MM.1S (cell line): Measurements from ENCODE around the gene TARBP1.

ENCODE experiments used
- EZH2 ChIP-seq: fragments of 300-600 bp; sonication (generic); optimal IDR thresholded peaks from 2 replicates; pipeline ENCODE3; 2017; ENCODE audit warnings: low read depth, mild to moderate bottlenecking, antibody characterized with exemption, low read length, mixed read lengths
- TF ChIP-seq, protein P1 (sequence below): fragments of 300-600 bp; sonication (generic); IDR thresholded peaks from 2 replicates; pipeline ENCODE4 v1.5.1; 2016; ENCODE audit warnings: antibody characterized with exemption, low read length, mixed read lengths

DNA sequence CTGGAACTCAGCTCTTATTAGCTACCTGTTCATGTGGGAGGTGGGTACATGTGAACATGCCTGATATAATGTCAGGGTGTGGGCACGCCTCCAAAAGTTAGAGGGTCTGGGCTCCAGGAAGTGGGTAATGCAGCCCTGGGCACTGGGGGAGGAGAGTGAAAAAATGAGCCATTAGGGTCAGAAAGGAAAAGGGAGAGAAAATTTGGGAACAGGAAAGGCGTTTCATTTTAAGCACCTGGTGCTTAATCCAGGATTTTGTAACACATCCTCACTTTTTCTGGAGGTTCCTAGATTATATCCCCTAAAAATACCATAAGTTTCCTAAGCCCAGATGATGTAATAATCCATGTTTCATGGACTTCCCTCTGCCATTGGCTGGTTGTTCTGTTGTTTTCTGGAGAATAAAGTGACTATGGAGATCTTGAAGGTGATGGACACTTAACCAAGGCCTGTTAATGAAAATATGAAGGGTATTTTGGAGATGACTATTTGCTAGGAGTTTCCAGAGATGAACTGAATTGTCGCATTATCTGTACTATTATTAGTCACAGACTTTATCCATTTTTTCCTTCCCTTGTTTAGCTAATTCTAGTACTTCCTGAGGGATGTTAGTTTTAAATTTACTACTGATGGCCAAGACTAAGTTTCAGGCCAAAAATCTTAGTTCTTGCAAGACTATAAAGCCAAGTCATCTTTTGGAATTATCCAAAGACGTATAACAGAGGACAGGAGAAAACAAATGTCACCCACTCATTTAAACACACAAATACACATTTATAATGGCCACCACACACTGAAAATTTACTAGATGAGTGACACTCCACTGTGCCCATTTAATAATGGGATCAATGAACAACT lies 24.4 kb upstream of the TARBP1 start:
- no peak for TF ChIP-seq EZH2
- TF ChIP-seq, protein P1, sequence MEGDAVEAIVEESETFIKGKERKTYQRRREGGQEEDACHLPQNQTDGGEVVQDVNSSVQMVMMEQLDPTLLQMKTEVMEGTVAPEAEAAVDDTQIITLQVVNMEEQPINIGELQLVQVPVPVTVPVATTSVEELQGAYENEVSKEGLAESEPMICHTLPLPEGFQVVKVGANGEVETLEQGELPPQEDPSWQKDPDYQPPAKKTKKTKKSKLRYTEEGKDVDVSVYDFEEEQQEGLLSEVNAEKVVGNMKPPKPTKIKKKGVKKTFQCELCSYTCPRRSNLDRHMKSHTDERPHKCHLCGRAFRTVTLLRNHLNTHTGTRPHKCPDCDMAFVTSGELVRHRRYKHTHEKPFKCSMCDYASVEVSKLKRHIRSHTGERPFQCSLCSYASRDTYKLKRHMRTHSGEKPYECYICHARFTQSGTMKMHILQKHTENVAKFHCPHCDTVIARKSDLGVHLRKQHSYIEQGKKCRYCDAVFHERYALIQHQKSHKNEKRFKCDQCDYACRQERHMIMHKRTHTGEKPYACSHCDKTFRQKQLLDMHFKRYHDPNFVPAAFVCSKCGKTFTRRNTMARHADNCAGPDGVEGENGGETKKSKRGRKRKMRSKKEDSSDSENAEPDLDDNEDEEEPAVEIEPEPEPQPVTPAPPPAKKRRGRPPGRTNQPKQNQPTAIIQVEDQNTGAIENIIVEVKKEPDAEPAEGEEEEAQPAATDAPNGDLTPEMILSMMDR = no peak
